ENCODE measurements around the gene TMA7.
A peak's percentile ranks its signal among the peaks of the same experiment; 100 is the strongest.
"Not testable (repeated sequence)": the region's sequence is repeated elsewhere in the genome, so short reads cannot be mapped to it uniquely, and the experiment has no call there.

TMA7 gene

DNA sequence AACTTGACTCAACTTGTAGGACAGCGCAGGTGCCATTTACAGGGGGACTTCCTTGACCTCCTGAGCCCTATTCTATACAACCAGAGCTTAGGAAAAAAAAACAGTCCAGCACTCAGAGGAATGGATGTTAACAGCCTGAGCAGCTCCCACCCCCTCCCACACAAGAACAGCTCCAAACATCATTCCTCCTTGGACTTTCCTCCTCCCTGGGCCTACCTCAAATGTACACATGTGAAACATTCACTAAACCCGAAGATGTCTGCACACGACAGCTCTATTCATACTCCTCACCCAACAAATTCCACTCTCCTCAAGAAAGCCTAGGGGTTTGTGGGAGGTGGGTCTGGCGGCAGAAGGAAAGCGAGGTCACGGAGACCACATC lies 6.0 kb downstream of the TMA7 start:
- in situ Hi-C loops (cut with MboI; ENCODE audit: low sequenced_read_pairs), result no loop called here
- Histone ChIP-seq H3K4me3 (peak overlapping the region; percentile 95), H3K36me3 (replicated peaks) (peaks cover 47% of the 10 kb centered on the region), H3K4me1 (peaks cover 24% of the 10 kb centered on the region), H3K27me3 (ENCODE audit: low read depth) (no peaks in the 10 kb centered on the region), H3K9me3 (no peaks in the 10 kb centered on the region)
- no peak for DNase-seq (ENCODE audit: low spot score in 2 of 2)

DNA sequence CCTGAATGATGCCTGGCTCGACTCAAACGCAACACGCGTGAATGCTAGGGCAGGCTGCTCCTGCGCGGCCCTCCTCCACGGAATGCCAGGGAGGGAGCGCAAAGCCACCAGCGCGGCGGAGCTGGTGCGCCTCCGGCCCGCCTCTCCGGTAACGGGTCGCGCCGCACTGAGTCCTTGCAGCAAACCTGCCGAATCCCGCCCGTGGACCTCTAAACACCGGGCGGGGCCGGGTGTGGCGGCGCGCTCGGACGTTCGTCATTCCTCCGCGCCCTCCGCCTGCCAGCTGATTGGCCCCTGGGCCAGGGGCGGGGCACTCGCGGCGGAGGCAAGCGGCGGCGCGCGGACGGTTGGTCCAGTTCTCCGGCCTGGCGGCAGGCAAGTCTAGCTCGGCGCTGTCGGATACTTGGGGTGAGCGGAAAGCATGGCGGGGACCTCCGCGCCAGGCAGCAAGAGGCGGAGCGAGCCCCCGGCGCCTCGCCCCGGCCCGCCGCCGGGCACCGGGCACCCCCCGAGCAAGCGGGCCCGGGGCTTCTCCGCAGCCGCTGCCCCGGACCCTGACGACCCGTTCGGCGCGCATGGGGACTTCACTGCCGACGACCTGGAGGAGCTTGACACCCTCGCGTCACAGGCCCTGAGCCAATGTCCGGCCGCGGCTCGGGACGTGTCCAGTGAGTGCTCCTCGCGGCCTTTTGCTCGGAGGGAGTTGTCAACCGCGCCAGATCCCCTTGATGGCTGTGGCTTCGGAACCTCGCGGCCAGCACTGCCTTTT lies 6.6 kb downstream of the TMA7 start, which contains the start of gene ATRIP:
ATRIP (plus strand) TSS at position 313 of the 769 bp plus-strand sequence; CDS start at position 422, 109 bp downstream.
- in situ Hi-C loops (cut with MboI; ENCODE audit: low sequenced_read_pairs), result no loop called here
- peaks cover 20% of the 10 kb centered on the region for H3K4me1 ChIP-seq
- no peaks in the 10 kb centered on the region for H3K9me3 ChIP-seq
- DNase-seq (ENCODE audit: low spot score in 2 of 2), result peak; percentile 79 to 93
- H3K27me3 ChIP-seq (ENCODE audit: low read depth), result no peaks in the 10 kb centered on the region
- H3K4me3 ChIP-seq, result peak within 1 kb of the TSS; percentile 95
- H3K36me3 ChIP-seq (replicated peaks), result peaks cover 49% of the 10 kb centered on the region

DNA sequence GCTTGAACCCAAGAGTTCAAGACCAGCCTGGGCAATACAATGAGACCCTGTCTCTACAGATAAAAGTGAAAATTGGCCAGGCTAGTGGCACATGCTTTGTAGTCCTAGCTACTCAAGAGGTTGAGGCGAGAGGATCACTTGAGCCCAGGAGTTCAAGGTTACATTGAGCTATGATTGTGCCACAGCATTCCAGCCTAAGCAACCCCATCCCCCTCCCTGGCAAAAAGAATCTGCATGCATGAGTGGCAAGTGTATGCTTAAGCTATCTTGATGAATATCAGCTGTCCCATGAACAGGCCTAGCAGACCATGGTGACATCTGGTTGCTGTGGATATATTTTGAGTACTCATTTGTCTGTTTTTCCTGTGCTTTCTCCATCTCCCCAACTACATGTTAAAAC lies 11.2 kb downstream of the TMA7 start:
- Histone ChIP-seq H3K4me1 (peaks cover 14% of the 10 kb centered on the region), H3K27me3 (ENCODE audit: low read depth) (no peaks in the 10 kb centered on the region), H3K36me3 (replicated peaks) (peaks cover 58% of the 10 kb centered on the region), H3K4me3 (no peak overlapping the region), H3K9me3 (no peaks in the 10 kb centered on the region)
- DNase-seq (ENCODE audit: low spot score in 2 of 2), result no peak
- in situ Hi-C loops (cut with MboI; ENCODE audit: low sequenced_read_pairs), result no loop called here

DNA sequence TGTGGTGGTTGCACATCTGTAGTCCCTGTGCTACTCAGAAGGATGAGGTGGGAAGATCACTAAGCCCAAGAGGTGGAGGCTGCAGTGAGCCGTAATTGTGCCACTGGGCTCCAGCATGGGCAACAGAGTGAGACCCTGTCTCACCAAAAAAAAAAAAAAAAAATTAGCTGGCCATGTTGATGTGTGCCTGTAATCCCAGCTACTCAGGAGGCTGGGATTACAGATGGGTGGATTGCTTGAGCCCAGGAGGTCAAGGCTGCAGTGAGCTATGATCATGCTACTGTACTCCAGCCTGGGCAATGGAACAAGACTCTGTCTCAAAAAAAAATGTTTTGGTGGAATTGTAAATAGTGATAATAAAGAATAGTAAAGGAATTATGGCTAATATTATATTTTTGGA lies 16.4 kb downstream of the TMA7 start:
- peaks cover 84% of the 10 kb centered on the region for H3K36me3 ChIP-seq (replicated peaks)
- no peak for DNase-seq (ENCODE audit: low spot score in 2 of 2)
- H3K4me1 ChIP-seq, result no peaks in the 10 kb centered on the region
- H3K9me3 ChIP-seq, result no peaks in the 10 kb centered on the region
- in situ Hi-C loops (cut with MboI; ENCODE audit: low sequenced_read_pairs), result no loop called here
- H3K4me3 ChIP-seq, result no peak overlapping the region
- no peaks in the 10 kb centered on the region for H3K27me3 ChIP-seq (ENCODE audit: low read depth)

DNA sequence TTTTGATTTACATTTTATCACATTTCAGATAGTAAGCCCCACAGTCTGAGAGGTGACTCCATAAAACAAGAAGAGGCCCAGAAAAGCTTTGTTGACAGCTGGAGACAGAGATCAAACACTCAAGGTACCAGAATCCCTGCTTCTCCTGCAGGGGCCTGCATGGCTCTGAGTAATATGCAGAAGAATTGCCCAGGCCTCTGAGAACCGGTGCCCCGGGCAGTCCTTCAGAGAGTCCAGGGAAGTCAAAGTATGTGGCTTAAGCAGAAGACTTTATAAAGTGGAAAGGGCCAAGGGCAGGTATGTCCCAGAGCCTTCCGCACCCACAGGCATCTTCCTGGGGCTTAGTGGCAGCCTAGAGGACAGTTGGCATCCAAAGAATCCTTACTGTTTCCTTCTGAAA lies 19.3 kb downstream of the TMA7 start:
- peaks cover 59% of the 10 kb centered on the region for H3K36me3 ChIP-seq (replicated peaks)
- H3K9me3 ChIP-seq, result no peaks in the 10 kb centered on the region
- H3K4me1 ChIP-seq, result no peaks in the 10 kb centered on the region
- in situ Hi-C loops (cut with MboI; ENCODE audit: low sequenced_read_pairs), result no loop called here
- no peak overlapping the region for H3K4me3 ChIP-seq
- no peak for DNase-seq (ENCODE audit: low spot score in 2 of 2)
- H3K27me3 ChIP-seq (ENCODE audit: low read depth), result no peaks in the 10 kb centered on the region

DNA sequence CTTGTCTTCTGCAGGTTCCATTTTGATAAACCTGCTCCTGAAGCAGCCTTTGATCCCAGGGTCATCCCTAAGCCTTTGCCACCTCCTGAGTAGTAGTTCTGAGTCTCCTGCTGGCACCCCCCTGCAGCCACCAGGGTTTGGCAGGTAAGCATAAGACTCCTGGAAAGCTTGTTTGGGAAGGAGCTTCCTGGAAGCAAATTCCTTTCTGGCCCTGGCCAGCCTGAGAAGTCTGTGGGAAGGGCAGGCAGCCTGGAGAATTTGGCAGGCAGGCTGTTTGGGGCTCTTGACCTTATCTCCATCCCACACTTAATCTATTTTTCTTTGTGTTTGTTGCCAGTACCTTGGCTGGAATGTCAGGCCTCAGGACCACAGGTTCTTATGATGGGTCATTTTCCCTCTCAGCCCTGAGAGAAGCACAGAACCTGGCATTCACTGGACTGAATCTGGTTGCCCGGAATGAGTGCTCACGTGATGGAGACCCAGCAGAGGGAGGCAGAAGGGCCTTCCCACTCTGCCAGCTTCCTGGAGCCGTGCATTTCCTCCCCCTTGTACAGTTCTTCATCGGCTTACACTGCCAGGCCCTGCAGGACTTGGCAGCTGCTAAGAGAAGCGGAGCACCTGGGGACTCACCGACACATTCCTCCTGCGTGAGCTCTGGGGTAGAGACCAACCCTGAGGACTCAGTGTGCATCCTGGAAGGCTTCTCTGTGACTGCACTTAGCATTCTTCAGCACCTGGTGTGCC lies 19.9 kb downstream of the TMA7 start:
- peaks cover 55% of the 10 kb centered on the region for H3K36me3 ChIP-seq (replicated peaks)
- in situ Hi-C loops (cut with MboI; ENCODE audit: low sequenced_read_pairs), result no loop called here

DNA sequence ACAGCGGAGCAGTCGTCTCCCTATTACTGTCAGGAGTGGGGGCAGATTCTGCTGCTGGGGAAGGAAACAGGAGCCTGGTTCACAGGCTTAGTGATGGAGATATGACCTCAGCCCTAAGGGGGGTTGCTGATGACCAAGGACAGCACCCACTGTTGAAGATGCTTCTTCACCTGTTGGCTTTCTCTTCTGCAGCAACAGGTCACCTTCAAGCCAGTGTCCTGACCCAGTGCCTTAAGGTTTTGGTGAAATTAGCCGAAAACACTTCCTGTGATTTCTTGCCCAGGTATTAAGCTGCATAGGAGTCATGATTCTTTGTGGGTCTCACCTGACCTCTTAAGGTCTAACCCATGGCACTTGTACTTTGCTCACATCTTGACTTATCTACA lies 20.5 kb downstream of the TMA7 start:
- peaks cover 55% of the 10 kb centered on the region for H3K36me3 ChIP-seq (replicated peaks)
- H3K4me3 ChIP-seq, result no peak overlapping the region
- DNase-seq (ENCODE audit: low spot score in 2 of 2), result no peak
- H3K27me3 ChIP-seq (ENCODE audit: low read depth), result no peaks in the 10 kb centered on the region
- H3K4me1 ChIP-seq, result no peaks in the 10 kb centered on the region
- in situ Hi-C loops (cut with MboI; ENCODE audit: low sequenced_read_pairs), result no loop called here
- no peaks in the 10 kb centered on the region for H3K9me3 ChIP-seq

More for the DNA sequence above, 19.9 kb downstream of the TMA7 start:
- Histone ChIP-seq H3K9me3 (no peaks in the 10 kb centered on the region), H3K4me1 (no peaks in the 10 kb centered on the region), H3K4me3 (no peak overlapping the region), H3K27me3 (ENCODE audit: low read depth) (no peaks in the 10 kb centered on the region)
- no peak for DNase-seq (ENCODE audit: low spot score in 2 of 2)

DNA sequence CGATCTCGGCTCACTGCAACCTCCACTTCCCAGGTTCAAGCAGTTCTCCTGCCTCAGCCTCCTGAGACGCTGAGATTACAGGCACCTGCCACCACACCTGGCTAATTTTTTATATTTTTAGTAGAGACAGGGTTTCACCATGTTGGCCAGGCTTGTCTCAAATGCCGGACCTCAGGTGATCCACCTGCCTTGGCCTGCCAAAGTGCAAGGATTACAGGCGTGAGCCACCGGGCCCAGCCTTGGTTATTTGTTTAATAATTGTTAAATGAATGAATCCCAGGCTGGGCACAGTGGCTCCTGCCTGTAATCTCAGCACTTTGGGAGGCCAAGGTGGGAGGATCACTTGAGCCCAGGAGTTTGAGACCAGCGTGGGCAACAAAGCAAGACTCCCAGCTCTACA lies 21.7 kb downstream of the TMA7 start:
- H3K36me3 ChIP-seq (replicated peaks), result peaks cover 57% of the 10 kb centered on the region
- DNase-seq (ENCODE audit: low spot score in 2 of 2); H3K27me3 ChIP-seq (ENCODE audit: low read depth); H3K9me3 ChIP-seq; in situ Hi-C loops (cut with MboI; ENCODE audit: low sequenced_read_pairs); H3K4me1 ChIP-seq; H3K4me3 ChIP-seq: not testable (repeated sequence)

DNA sequence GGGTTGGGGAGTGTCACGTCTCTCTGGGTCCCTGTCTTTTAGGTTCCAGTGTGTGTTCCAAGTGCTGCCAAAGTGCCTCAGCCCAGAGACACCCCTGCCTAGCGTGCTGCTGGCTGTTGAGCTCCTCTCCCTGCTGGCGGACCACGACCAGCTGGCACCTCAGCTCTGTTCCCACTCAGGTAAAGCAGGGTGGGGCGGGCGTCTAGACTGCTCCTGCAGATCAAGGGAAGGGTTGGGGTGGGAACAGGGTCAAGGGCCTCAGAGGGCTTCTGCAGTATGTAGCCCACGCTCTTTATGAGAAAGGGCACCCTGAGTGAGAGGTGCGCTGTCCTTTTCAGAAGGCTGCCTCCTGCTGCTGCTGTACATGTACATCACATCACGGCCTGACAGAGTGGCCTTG lies 23.6 kb downstream of the TMA7 start:
- Histone ChIP-seq H3K4me3 (no peak overlapping the region), H3K27me3 (ENCODE audit: low read depth) (no peaks in the 10 kb centered on the region), H3K36me3 (replicated peaks) (peaks cover 62% of the 10 kb centered on the region), H3K4me1 (peaks cover 7% of the 10 kb centered on the region), H3K9me3 (no peaks in the 10 kb centered on the region)
- in situ Hi-C loops (cut with MboI; ENCODE audit: low sequenced_read_pairs), result no loop called here
- DNase-seq (ENCODE audit: low spot score in 2 of 2), result no peak

DNA sequence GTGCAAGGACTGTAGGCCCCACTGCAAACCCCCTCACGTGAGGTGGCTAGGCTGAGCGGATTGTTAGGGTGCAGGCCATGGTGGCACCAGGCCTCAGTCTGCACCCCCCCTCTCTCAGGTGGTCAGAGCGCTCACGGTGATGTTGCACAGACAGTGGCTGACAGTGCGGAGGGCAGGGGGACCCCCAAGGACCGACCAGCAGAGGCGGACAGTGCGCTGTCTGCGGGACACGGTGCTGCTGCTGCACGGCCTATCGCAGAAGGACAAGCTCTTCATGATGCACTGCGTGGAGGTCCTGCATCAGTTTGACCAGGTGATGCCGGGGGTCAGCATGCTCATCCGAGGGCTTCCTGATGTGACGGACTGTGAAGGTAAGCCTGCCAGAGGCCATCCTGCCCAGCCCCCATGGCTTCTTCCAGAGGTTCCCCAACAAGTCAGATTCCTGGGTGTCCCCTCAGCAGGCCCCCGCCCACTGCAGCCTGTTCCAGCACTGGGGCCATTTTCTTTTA lies 24.7 kb downstream of the TMA7 start:
- in situ Hi-C loops (cut with MboI; ENCODE audit: low sequenced_read_pairs), result no loop called here
- H3K4me1 ChIP-seq, result peaks cover 7% of the 10 kb centered on the region

DNA sequence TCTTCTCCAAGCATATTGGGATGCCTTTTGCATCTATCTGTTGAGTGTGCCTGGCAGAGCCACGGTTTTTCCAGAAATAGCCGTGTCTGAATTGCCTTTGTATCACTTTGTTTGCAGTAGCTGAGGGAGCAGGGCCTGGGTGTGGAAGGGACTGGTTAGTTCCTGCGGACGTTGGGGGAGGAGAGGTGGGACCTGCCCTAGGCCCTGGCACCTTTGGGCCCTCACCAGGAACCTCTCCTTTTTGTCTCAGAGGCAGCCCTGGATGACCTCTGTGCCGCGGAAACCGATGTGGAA lies 25.1 kb downstream of the TMA7 start:
- Histone ChIP-seq H3K27me3 (ENCODE audit: low read depth) (no peaks in the 10 kb centered on the region), H3K9me3 (no peaks in the 10 kb centered on the region), H3K36me3 (replicated peaks) (peaks cover 58% of the 10 kb centered on the region), H3K4me3 (no peak overlapping the region), H3K4me1 (peaks cover 7% of the 10 kb centered on the region)
- in situ Hi-C loops (cut with MboI; ENCODE audit: low sequenced_read_pairs), result no loop called here
- DNase-seq (ENCODE audit: low spot score in 2 of 2), result no peak

More for the DNA sequence above, 24.7 kb downstream of the TMA7 start:
- no peak for DNase-seq (ENCODE audit: low spot score in 2 of 2)
- Histone ChIP-seq H3K27me3 (ENCODE audit: low read depth) (no peaks in the 10 kb centered on the region), H3K4me3 (no peak overlapping the region), H3K9me3 (no peaks in the 10 kb centered on the region), H3K36me3 (replicated peaks) (peaks cover 62% of the 10 kb centered on the region)

DNA sequence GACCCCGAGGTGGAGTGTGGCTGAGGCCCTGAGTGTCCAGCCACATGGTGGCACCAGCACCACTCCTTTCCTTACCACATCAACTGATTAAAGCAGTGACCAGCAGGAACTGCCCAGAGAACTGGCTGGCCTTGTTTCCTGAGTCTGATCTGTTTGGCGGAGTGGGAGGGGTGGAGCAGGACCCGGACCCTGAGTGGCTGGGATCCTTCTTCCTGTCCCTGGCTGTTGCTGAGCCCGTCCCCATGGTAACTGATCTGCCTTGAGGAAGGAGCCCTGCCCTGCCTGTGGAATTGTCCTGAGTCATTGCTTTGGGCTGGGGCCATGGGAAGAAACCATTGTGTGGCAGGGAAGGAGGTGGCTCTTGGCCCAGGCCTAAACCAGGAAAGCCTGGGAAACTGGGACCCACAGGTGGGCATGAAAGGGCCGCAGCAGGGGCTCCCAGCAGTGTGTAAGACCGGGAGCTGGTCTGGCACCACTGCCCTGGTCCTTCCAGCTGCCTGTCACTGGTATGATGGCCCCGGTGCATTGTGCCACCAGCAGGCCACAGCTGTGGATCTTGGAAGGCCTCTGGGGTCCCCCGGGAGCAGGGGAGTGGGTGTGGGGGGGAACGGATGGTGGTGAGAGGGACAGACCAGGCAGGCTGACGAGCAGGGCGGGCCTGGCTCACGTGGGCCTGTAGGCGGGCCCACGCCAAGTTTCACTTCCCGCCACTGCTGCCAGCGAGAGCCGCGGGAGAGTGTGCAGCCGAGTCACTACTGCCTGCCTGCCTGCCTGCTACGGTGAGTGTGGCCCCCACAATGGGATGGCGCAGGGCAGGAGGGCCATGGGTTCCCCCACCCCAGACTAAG lies 25.7 kb downstream of the TMA7 start:
- DNase-seq (ENCODE audit: low spot score in 2 of 2), result peak; percentile 42 to 86
- in situ Hi-C loops (cut with MboI; ENCODE audit: low sequenced_read_pairs), result no loop called here
- H3K36me3 ChIP-seq (replicated peaks), result peaks cover 52% of the 10 kb centered on the region
- no peaks in the 10 kb centered on the region for H3K9me3 ChIP-seq
- H3K4me1 ChIP-seq, result peaks cover 7% of the 10 kb centered on the region
- no peak overlapping the region for H3K4me3 ChIP-seq
- H3K27me3 ChIP-seq (ENCODE audit: low read depth), result no peaks in the 10 kb centered on the region

DNA sequence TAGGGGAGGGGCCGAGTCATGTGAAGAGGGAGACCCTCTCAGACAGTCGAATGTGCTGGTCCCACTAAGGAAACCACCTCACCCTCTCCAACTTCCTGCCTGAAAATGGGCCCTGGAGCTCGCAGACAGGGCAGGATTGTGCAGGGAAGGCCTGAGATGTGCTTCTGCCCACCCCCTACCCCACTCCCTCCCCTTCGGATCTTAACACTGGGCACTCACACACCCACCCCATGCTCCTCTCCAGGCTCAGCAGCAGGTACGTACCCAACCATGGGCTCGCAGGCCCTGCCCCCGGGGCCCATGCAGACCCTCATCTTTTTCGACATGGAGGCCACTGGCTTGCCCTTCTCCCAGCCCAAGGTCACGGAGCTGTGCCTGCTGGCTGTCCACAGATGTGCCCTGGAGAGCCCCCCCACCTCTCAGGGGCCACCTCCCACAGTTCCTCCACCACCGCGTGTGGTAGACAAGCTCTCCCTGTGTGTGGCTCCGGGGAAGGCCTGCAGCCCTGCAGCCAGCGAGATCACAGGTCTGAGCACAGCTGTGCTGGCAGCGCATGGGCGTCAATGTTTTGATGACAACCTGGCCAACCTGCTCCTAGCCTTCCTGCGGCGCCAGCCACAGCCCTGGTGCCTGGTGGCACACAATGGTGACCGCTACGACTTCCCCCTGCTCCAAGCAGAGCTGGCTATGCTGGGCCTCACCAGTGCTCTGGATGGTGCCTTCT lies 26.5 kb downstream of the TMA7 start:
- Histone ChIP-seq H3K4me3 (no peak overlapping the region), H3K4me1 (peaks cover 7% of the 10 kb centered on the region)
- in situ Hi-C loops (cut with MboI; ENCODE audit: low sequenced_read_pairs), result no loop called here

More for the DNA sequence above, 26.5 kb downstream of the TMA7 start:
- H3K27me3 ChIP-seq (ENCODE audit: low read depth), result no peaks in the 10 kb centered on the region
- H3K36me3 ChIP-seq (replicated peaks), result peaks cover 46% of the 10 kb centered on the region
- no peak for DNase-seq (ENCODE audit: low spot score in 2 of 2)
- H3K9me3 ChIP-seq, result no peaks in the 10 kb centered on the region

Measured in HAP-1 (cell line).